GM23338 (cell line): ENCODE measurements around the gene COTL1.

Source experiments
- CREB1 ChIP-seq: fragments of 250-450 bp; sonication (Bioruptor Pico); IDR thresholded peaks from 2 replicates; pipeline ENCODE4 v1.5.0; 2020; ENCODE audit warnings: low read depth, mild to moderate bottlenecking, moderate library complexity
- CTCF ChIP-seq, 2 experiments: fragments of 200-600 bp in 1 of 2; sonication (generic) in 1 of 2; conservative IDR thresholded peaks; 2 replicates each; pipeline versions ENCODE4 v1.5.1 to v1.6.1; 2016 to 2017; ENCODE audit warnings: antibody characterized with exemption in 2 of 2, low read depth in 2 of 2, mild to moderate bottlenecking in 2 of 2, moderate library complexity in 1 of 2
- JUNB ChIP-seq: IDR thresholded peaks from one replicate; pipeline ENCODE4 v1.6.1; 2016; ENCODE audit warnings: antibody characterized with exemption; ENCODE audit not compliant: unreplicated experiment
- POLR2AphosphoS5 ChIP-seq: IDR thresholded peaks from 2 replicates; pipeline ENCODE4 v1.6.1; 2016; ENCODE audit warnings: antibody characterized with exemption, low read depth
- STAT1 ChIP-seq: IDR thresholded peaks from one replicate; pipeline ENCODE4 v1.6.1; 2016; ENCODE audit warnings: antibody characterized with exemption; ENCODE audit not compliant: unreplicated experiment

- TF ChIP-seq CTCF (conservative IDR thresholded peaks at IDR 0.05; ENCODE audit: low read depth in 2 of 2) (no peak), CREB1 (no peak), JUNB (no peak), POLR2AphosphoS5 (no peak), STAT1 (no peak)
These were observed 87.3 kb downstream of the COTL1 start for GRCh38 chr16:84530590-84530989.
